ENCODE results near the gene TEX14. TPM values are rescaled to one million over a fixed set of nuclear protein-coding genes. Genes with fewer than 3 reads are reported as not detected.

Gene TEX14
- total RNA-seq, 4 donors from 2014 or later, result 0.26 to 0.44 TPM; not detected in 2

GRCh38 chr17:58572846-58573245 lies 119.0 kb downstream of the TEX14 start:
- H3K4me3 ChIP-seq (ENCODE audit: low read depth, poor library complexity, severe bottlenecking), result no peak overlapping the region
- WGBS, 2 donors, result 83 to 94% methylated on average over 3 of the region's 3 CpGs
- intact Hi-C loops (cut with DNase I; ENCODE audit: low total_unique reads), result loop anchor here (10.0 kb wide), 1 partner anchor 48 kb away; no protein-coding TSS in a partner anchor
- TF ChIP-seq POLR2A (IDR thresholded peaks at IDR 0.05) (no peak), CTCF (IDR thresholded peaks at IDR 0.05) (no peak)
- DNase-seq (ENCODE audit: low spot score in 2 of 2), result no peak

- intact Hi-C loops (cut with DNase I; ENCODE audit: low total_unique reads), result loop anchor here (10.0 kb wide), 1 partner anchor 46 kb away; no protein-coding TSS in a partner anchor
- WGBS, 2 donors, result 97% methylated on average over 4 of the region's 4 CpGs
- DNase-seq (ENCODE audit: low spot score in 2 of 2), result no peak
- no peak for TF ChIP-seq CTCF (IDR thresholded peaks at IDR 0.05)
- TF ChIP-seq POLR2A (IDR thresholded peaks at IDR 0.05), result no peak
- no peak overlapping the region for H3K4me3 ChIP-seq (ENCODE audit: low read depth, poor library complexity, severe bottlenecking)
Measured at GRCh38 chr17:58570758-58571157, 121.1 kb downstream of the TEX14 start.

- WGBS, 2 donors, result 74 to 79% methylated on average over 1 of the region's 1 CpG
- DNase-seq (ENCODE audit: low spot score in 2 of 2), result no peak
- H3K4me3 ChIP-seq (ENCODE audit: low read depth, poor library complexity, severe bottlenecking), result no peak overlapping the region
- intact Hi-C loops (cut with DNase I; ENCODE audit: low total_unique reads), result no loop called here
- TF ChIP-seq POLR2A (IDR thresholded peaks at IDR 0.05) (no peak), CTCF (IDR thresholded peaks at IDR 0.05) (no peak)
Measured at GRCh38 chr17:58569196-58569595, 122.6 kb downstream of the TEX14 start.

- no peak overlapping the region for H3K4me3 ChIP-seq (ENCODE audit: low read depth, poor library complexity, severe bottlenecking)
- no peak for TF ChIP-seq POLR2A (IDR thresholded peaks at IDR 0.05)
- intact Hi-C loops (cut with DNase I; ENCODE audit: low total_unique reads), result no loop called here
- WGBS, 2 donors, result 93 to 95% methylated on average over 1 of the region's 1 CpG
- no peak for DNase-seq (ENCODE audit: low spot score in 2 of 2)
Measured at GRCh38 chr17:58568044-58568799, 123.6 kb downstream of the TEX14 start.

GRCh38 chr17:58565389-58566311 lies 126.2 kb downstream of the TEX14 start:
- DNase-seq (ENCODE audit: low spot score in 2 of 2), result no peak
- intact Hi-C loops (cut with DNase I; ENCODE audit: low total_unique reads), result no loop called here
- no peak overlapping the region for H3K4me3 ChIP-seq (ENCODE audit: low read depth, poor library complexity, severe bottlenecking)
- TF ChIP-seq POLR2A (IDR thresholded peaks at IDR 0.05) (no peak), CTCF (IDR thresholded peaks at IDR 0.05) (no peak)
- WGBS, 2 donors, result 45 to 49% methylated on average over 8 of the region's 8 CpGs

- WGBS, 2 donors, result 44 to 47% methylated on average over 1 of the region's 1 CpG
- no peak overlapping the region for H3K4me3 ChIP-seq (ENCODE audit: low read depth, poor library complexity, severe bottlenecking)
- intact Hi-C loops (cut with DNase I; ENCODE audit: low total_unique reads), result no loop called here
- no peak for DNase-seq (ENCODE audit: low spot score in 2 of 2)
- TF ChIP-seq POLR2A (IDR thresholded peaks at IDR 0.05), result no peak
Measured at GRCh38 chr17:58564971-58565370, 126.9 kb downstream of the TEX14 start.

Measured in lower leg skin (tissue), 4 donors.